ENCODE measurements around the gene NUBPL.

- no peak for TF ChIP-seq TEAD4 (IDR thresholded peaks at IDR 0.05)
- no peak for TF ChIP-seq EP300 (IDR thresholded peaks at IDR 0.05; ENCODE audit: borderline replicate concordance)
- TF ChIP-seq CEBPB (IDR thresholded peaks at IDR 0.05), result no peak
- no peak for TF ChIP-seq RAD21 (IDR thresholded peaks at IDR 0.05; ENCODE audit: low read depth)
- TF ChIP-seq, protein P1, sequence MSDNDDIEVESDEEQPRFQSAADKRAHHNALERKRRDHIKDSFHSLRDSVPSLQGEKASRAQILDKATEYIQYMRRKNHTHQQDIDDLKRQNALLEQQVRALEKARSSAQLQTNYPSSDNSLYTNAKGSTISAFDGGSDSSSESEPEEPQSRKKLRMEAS (IDR thresholded peaks at IDR 0.05), result no peak
- TF ChIP-seq EGR1 (IDR thresholded peaks at IDR 0.05), result no peak
- no peak for TF ChIP-seq YY1 (IDR thresholded peaks at IDR 0.05; ENCODE audit: low read depth)
- no peak for TF ChIP-seq REST (IDR thresholded peaks at IDR 0.05; ENCODE audit: low read depth)
- no peak for TF ChIP-seq TAF1 (IDR thresholded peaks at IDR 0.05; ENCODE audit: low read depth)
- no peak for TF ChIP-seq FOXM1 (IDR thresholded peaks at IDR 0.05; ENCODE audit: borderline replicate concordance, low read depth)
- no peak for TF ChIP-seq CREB1 (IDR thresholded peaks at IDR 0.05; ENCODE audit: low read depth)
- no peak for TF ChIP-seq USF1 (IDR thresholded peaks at IDR 0.05)
Measured at GRCh38 chr14:31864937-31865855, 304.0 kb downstream of the NUBPL start.
